DND-41 (cell line): ENCODE results near the gene GAREM2.

Experiments used
- ATAC-seq: fragments of 200-7000 bp; cut with Tn5 transposase; 3 replicates; pipeline ENCODE4 v1.9.1; 2021; ENCODE audit warnings: low read depth; ENCODE audit not compliant: insufficient read depth
- DNase-seq: peaks from one replicate; pipeline ENCODE4 v3.0.0-alpha.2; 2020
- H2AFZ ChIP-seq: 2 replicates; pipeline ENCODE4 v1.6.0; 2012; ENCODE audit warnings: low read depth, low read length
- H3K27ac ChIP-seq: 2 replicates; pipeline ENCODE4 v1.5.1; 2012; ENCODE audit warnings: low read length, inconsistent platforms
- H3K27me3 ChIP-seq: fragments of 200-600 bp; sonication (generic); 2 replicates; pipeline ENCODE4 v1.6.0; 2012; ENCODE audit warnings: low read length, mild to moderate bottlenecking, inconsistent platforms; ENCODE audit not compliant: insufficient read depth, poor library complexity
- H3K36me3 ChIP-seq: 2 replicates; pipeline ENCODE4 v1.5.1; 2012; ENCODE audit warnings: low read length, inconsistent platforms; ENCODE audit not compliant: insufficient read depth
- H3K4me1 ChIP-seq: 2 replicates; pipeline ENCODE4 v1.5.1; 2012; ENCODE audit warnings: mild to moderate bottlenecking, low read length; ENCODE audit not compliant: insufficient read depth
- H3K4me2 ChIP-seq: 2 replicates; pipeline ENCODE4 v1.6.0; 2012; ENCODE audit warnings: mild to moderate bottlenecking, moderate library complexity, low read length, inconsistent platforms; ENCODE audit not compliant: insufficient read depth
- H3K4me3 ChIP-seq, 2 experiments: fragments of 200-600 bp in 1 of 2; shearing (Covaris generic) in 1 of 2; 2 replicates each; pipeline ENCODE4 v1.5.1; 2012 to 2016; ENCODE audit warnings: inconsistent platforms in 2 of 2, low read length in 2 of 2, mild to moderate bottlenecking in 2 of 2, low read depth in 1 of 2, moderate library complexity in 1 of 2
- H3K79me2 ChIP-seq: 2 replicates; pipeline ENCODE4 v1.6.0; 2012; ENCODE audit warnings: low read length, inconsistent platforms; ENCODE audit not compliant: insufficient read depth
- H3K9ac ChIP-seq: 2 replicates; pipeline ENCODE4 v1.6.0; 2012; ENCODE audit warnings: low read depth, mild to moderate bottlenecking, inconsistent platforms, low read length, moderate library complexity
- H3K9me3 ChIP-seq: 2 replicates; pipeline ENCODE4 v1.5.1; 2012; ENCODE audit warnings: low read length, moderate library complexity, mild to moderate bottlenecking, inconsistent platforms; ENCODE audit not compliant: insufficient read depth, severe bottlenecking
- H4K20me1 ChIP-seq: 2 replicates; pipeline ENCODE4 v1.6.0; 2012; ENCODE audit warnings: low read length; ENCODE audit not compliant: insufficient read depth
- EZH2 ChIP-seq: IDR thresholded peaks from 3 replicates; pipeline ENCODE4 v1.6.1; 2012; ENCODE audit warnings: borderline replicate concordance, low read depth, mild to moderate bottlenecking, moderate library complexity, low read length, inconsistent platforms; ENCODE audit not compliant: severe bottlenecking
- TF ChIP-seq, protein P1 (sequence below): IDR thresholded peaks from 2 replicates; pipeline ENCODE4 v1.5.1; 2012; ENCODE audit warnings: borderline replicate concordance, low read length, moderate library complexity, mild to moderate bottlenecking; ENCODE audit not compliant: poor library complexity, severe bottlenecking; ENCODE audit errors: extremely low read depth

The GAREM2 gene

GRCh38 chr2:26172189-26172870, 558 bp upstream of the GAREM2 start:
- Histone ChIP-seq H3K79me2 (no peaks in the 10 kb centered on the region), H3K4me2 (no peak overlapping the region), H2AFZ (no peak overlapping the region), H3K9ac (no peak overlapping the region), H4K20me1 (no peaks in the 10 kb centered on the region), H3K36me3 (no peaks in the 10 kb centered on the region), H3K4me3 (no peak overlapping the region), H3K27me3 (no peaks in the 10 kb centered on the region), H3K4me1 (no peaks in the 10 kb centered on the region), H3K27ac (no peak overlapping the region), H3K9me3 (no peaks in the 10 kb centered on the region)
- no peak for TF ChIP-seq EZH2
- ATAC-seq (no peak), DNase-seq (no peak)

GRCh38 chr2:26173776-26174482, 1.0 kb downstream of the GAREM2 start:
- no peak overlapping the region for H3K4me3 ChIP-seq

GRCh38 chr2:26174691-26175465, 2.0 kb downstream of the GAREM2 start:
- Histone ChIP-seq H3K9ac (no peak overlapping the region), H3K27me3 (no peaks in the 10 kb centered on the region), H3K9me3 (no peaks in the 10 kb centered on the region), H2AFZ (no peak overlapping the region), H3K4me1 (peaks cover 10% of the 10 kb centered on the region), H3K36me3 (no peaks in the 10 kb centered on the region), H4K20me1 (no peaks in the 10 kb centered on the region), H3K4me2 (no peak overlapping the region), H3K79me2 (no peaks in the 10 kb centered on the region), H3K4me3 (no peak overlapping the region), H3K27ac (no peak overlapping the region)
- DNase-seq: no peak
- TF ChIP-seq, protein P1, sequence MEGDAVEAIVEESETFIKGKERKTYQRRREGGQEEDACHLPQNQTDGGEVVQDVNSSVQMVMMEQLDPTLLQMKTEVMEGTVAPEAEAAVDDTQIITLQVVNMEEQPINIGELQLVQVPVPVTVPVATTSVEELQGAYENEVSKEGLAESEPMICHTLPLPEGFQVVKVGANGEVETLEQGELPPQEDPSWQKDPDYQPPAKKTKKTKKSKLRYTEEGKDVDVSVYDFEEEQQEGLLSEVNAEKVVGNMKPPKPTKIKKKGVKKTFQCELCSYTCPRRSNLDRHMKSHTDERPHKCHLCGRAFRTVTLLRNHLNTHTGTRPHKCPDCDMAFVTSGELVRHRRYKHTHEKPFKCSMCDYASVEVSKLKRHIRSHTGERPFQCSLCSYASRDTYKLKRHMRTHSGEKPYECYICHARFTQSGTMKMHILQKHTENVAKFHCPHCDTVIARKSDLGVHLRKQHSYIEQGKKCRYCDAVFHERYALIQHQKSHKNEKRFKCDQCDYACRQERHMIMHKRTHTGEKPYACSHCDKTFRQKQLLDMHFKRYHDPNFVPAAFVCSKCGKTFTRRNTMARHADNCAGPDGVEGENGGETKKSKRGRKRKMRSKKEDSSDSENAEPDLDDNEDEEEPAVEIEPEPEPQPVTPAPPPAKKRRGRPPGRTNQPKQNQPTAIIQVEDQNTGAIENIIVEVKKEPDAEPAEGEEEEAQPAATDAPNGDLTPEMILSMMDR: no peak
- no peak for TF ChIP-seq EZH2
- ATAC-seq: no peak

More at GRCh38 chr2:26173776-26174482, 1.0 kb downstream of the GAREM2 start:
- no peak overlapping the region for H2AFZ ChIP-seq
- H3K79me2 ChIP-seq: no peaks in the 10 kb centered on the region
- peaks cover 5% of the 10 kb centered on the region for H3K4me1 ChIP-seq
- no peak overlapping the region for H3K27ac ChIP-seq
- H3K9me3 ChIP-seq: no peaks in the 10 kb centered on the region
- H4K20me1 ChIP-seq: no peaks in the 10 kb centered on the region
- no peak for DNase-seq
- no peaks in the 10 kb centered on the region for H3K36me3 ChIP-seq
- TF ChIP-seq, protein P1: no peak
- no peak overlapping the region for H3K9ac ChIP-seq
- ATAC-seq: no peak
- no peak overlapping the region for H3K4me2 ChIP-seq
- H3K27me3 ChIP-seq: no peaks in the 10 kb centered on the region
